ENCODE results near the gene CLHC1.

CLHC1 gene

DNA sequence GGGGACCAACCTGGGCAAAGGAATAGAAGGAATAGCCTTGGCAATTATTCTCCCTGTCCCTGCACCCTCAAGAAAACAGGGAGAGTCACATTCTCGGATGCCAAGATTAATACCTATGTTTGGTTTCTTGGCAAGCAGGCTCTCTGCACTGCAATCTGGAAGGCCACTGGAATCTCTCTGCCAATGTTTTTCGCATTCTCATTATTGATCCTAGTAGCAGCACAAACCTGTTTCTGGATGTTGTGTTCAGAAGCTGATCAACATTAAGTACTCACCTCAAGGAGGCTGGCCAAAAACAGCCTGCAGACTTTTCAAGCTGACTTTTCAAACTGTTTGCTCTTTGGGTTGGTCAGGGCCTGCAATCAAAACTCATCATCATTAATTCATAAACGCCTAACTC, 62.2 kb downstream of the CLHC1 start:
- no peak for TF ChIP-seq EZH2 (optimal IDR thresholded peaks at IDR 0.05; ENCODE audit: low read depth, low read length)
- no peak for TF ChIP-seq EZH2phosphoT487 (IDR thresholded peaks at IDR 0.05; ENCODE audit: low read length)
- TF ChIP-seq, protein P1, sequence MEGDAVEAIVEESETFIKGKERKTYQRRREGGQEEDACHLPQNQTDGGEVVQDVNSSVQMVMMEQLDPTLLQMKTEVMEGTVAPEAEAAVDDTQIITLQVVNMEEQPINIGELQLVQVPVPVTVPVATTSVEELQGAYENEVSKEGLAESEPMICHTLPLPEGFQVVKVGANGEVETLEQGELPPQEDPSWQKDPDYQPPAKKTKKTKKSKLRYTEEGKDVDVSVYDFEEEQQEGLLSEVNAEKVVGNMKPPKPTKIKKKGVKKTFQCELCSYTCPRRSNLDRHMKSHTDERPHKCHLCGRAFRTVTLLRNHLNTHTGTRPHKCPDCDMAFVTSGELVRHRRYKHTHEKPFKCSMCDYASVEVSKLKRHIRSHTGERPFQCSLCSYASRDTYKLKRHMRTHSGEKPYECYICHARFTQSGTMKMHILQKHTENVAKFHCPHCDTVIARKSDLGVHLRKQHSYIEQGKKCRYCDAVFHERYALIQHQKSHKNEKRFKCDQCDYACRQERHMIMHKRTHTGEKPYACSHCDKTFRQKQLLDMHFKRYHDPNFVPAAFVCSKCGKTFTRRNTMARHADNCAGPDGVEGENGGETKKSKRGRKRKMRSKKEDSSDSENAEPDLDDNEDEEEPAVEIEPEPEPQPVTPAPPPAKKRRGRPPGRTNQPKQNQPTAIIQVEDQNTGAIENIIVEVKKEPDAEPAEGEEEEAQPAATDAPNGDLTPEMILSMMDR (IDR thresholded peaks at IDR 0.05; ENCODE audit: low read length) = no peak
- H4K20me1 ChIP-seq (ENCODE audit: insufficient read depth, low read length) = no peaks in the 10 kb centered on the region
- no peaks in the 10 kb centered on the region for H3K36me3 ChIP-seq (replicated peaks; ENCODE audit: insufficient read depth, low read length)
- H3K4me1 ChIP-seq (ENCODE audit: low read length) = peaks cover 10% of the 10 kb centered on the region
- no peak overlapping the region for H3K27ac ChIP-seq (ENCODE audit: low read length)
- no peak overlapping the region for H3K4me3 ChIP-seq (ENCODE audit: low read length)
- H2AFZ ChIP-seq (ENCODE audit: low read length) = no peak overlapping the region
- no peak overlapping the region for H3K4me2 ChIP-seq (ENCODE audit: low read depth, low read length)
- H3K27me3 ChIP-seq (replicated peaks; ENCODE audit: insufficient read depth, low read length) = no peaks in the 10 kb centered on the region
- no peaks in the 10 kb centered on the region for H3F3A ChIP-seq (ENCODE audit: insufficient read depth, low read length)
- no peaks in the 10 kb centered on the region for H3K9me3 ChIP-seq (replicated peaks; ENCODE audit: insufficient read depth, low read length)
- no peaks in the 10 kb centered on the region for H3K79me2 ChIP-seq (ENCODE audit: low read length)
- H3K9me2 ChIP-seq (replicated peaks; ENCODE audit: insufficient read depth, low read length) = no peaks in the 10 kb centered on the region
- no peak for DNase-seq
- no peak overlapping the region for H3K9ac ChIP-seq (ENCODE audit: low read length)

GRCh38 chr2:55169359-55169758, 62.7 kb downstream of the CLHC1 start:
- Histone ChIP-seq H3F3A (ENCODE audit: insufficient read depth, low read length) (no peaks in the 10 kb centered on the region), H3K9me3 (replicated peaks; ENCODE audit: insufficient read depth, low read length) (no peaks in the 10 kb centered on the region), H3K79me2 (ENCODE audit: low read length) (no peaks in the 10 kb centered on the region), H3K9ac (ENCODE audit: low read length) (no peak overlapping the region), H3K4me2 (ENCODE audit: low read depth, low read length) (peak overlapping the region; percentile 44), H3K36me3 (replicated peaks; ENCODE audit: insufficient read depth, low read length) (no peaks in the 10 kb centered on the region), H3K27me3 (replicated peaks; ENCODE audit: insufficient read depth, low read length) (no peaks in the 10 kb centered on the region), H4K20me1 (ENCODE audit: insufficient read depth, low read length) (no peaks in the 10 kb centered on the region), H3K9me2 (replicated peaks; ENCODE audit: insufficient read depth, low read length) (no peaks in the 10 kb centered on the region), H3K4me3 (ENCODE audit: low read length) (no peak overlapping the region), H3K27ac (ENCODE audit: low read length) (no peak overlapping the region), H2AFZ (ENCODE audit: low read length) (no peak overlapping the region), H3K4me1 (ENCODE audit: low read length) (peaks cover 10% of the 10 kb centered on the region)
- DNase-seq = no peak
- no peak for TF ChIP-seq EZH2phosphoT487 (IDR thresholded peaks at IDR 0.05; ENCODE audit: low read length)
- TF ChIP-seq EZH2 (optimal IDR thresholded peaks at IDR 0.05; ENCODE audit: low read depth, low read length) = no peak
- TF ChIP-seq, protein P1 (IDR thresholded peaks at IDR 0.05; ENCODE audit: low read length) = no peak

GRCh38 chr2:55168221-55169154, 63.6 kb downstream of the CLHC1 start:
- Histone ChIP-seq H3K79me2 (ENCODE audit: low read length) (no peaks in the 10 kb centered on the region), H3K27me3 (replicated peaks; ENCODE audit: insufficient read depth, low read length) (no peaks in the 10 kb centered on the region), H3F3A (ENCODE audit: insufficient read depth, low read length) (no peaks in the 10 kb centered on the region), H3K4me2 (ENCODE audit: low read depth, low read length) (peak overlapping the region; percentile 44; the same call in 1 of the 2 replicates), H3K9ac (ENCODE audit: low read length) (no peak overlapping the region), H3K9me2 (replicated peaks; ENCODE audit: insufficient read depth, low read length) (no peaks in the 10 kb centered on the region), H3K27ac (ENCODE audit: low read length) (no peak overlapping the region), H3K4me1 (ENCODE audit: low read length) (peaks cover 10% of the 10 kb centered on the region), H2AFZ (ENCODE audit: low read length) (no peak overlapping the region), H3K4me3 (ENCODE audit: low read length) (no peak overlapping the region), H3K36me3 (replicated peaks; ENCODE audit: insufficient read depth, low read length) (no peaks in the 10 kb centered on the region), H4K20me1 (ENCODE audit: insufficient read depth, low read length) (no peaks in the 10 kb centered on the region), H3K9me3 (replicated peaks; ENCODE audit: insufficient read depth, low read length) (no peaks in the 10 kb centered on the region)
- TF ChIP-seq, protein P1 (IDR thresholded peaks at IDR 0.05; ENCODE audit: low read length) = peak; percentile 80
- no peak for TF ChIP-seq EZH2 (optimal IDR thresholded peaks at IDR 0.05; ENCODE audit: low read depth, low read length)
- DNase-seq = peak; percentile 52
